HG03354 (cell line): ENCODE measurements around the gene DIAPH2.

Source experiments
- ATAC-seq: cut with Tn5 transposase; IDR thresholded peaks from one replicate; pipeline ENCODE4 v1.9.1; 2021; ENCODE audit warnings: mild to moderate bottlenecking; ENCODE audit not compliant: unreplicated experiment, poor library complexity, severe bottlenecking

Gene DIAPH2

GRCh38 chrX:97322401-97322800, 637.8 kb downstream of the DIAPH2 start:
- ATAC-seq: no peak

- ATAC-seq: peak; percentile 95
These were observed 641.8 kb downstream of the DIAPH2 start for GRCh38 chrX:97326456-97326855.

- no peak for ATAC-seq
These were observed 644.3 kb downstream of the DIAPH2 start for GRCh38 chrX:97328853-97329390.

GRCh38 chrX:97330151-97330550, 645.5 kb downstream of the DIAPH2 start:
- peak; percentile 37 for ATAC-seq

GRCh38 chrX:97332963-97333362, 648.3 kb downstream of the DIAPH2 start:
- ATAC-seq: no peak

GRCh38 chrX:97334850-97335249, 650.2 kb downstream of the DIAPH2 start:
- no peak for ATAC-seq

GRCh38 chrX:97344724-97345123, 660.1 kb downstream of the DIAPH2 start:
- ATAC-seq: no peak

- no peak for ATAC-seq
These were observed 674.3 kb downstream of the DIAPH2 start for GRCh38 chrX:97358941-97359340.

- no peak for ATAC-seq
These were observed 679.2 kb downstream of the DIAPH2 start for GRCh38 chrX:97363843-97364242.

- no peak for ATAC-seq
These were observed 681.6 kb downstream of the DIAPH2 start for GRCh38 chrX:97366237-97366636.

GRCh38 chrX:97367125-97367524, 682.5 kb downstream of the DIAPH2 start:
- no peak for ATAC-seq

GRCh38 chrX:97369947-97370346, 685.3 kb downstream of the DIAPH2 start:
- ATAC-seq: no peak

- ATAC-seq: no peak
These were observed 687.5 kb downstream of the DIAPH2 start for GRCh38 chrX:97372001-97372766.

- no peak for ATAC-seq
These were observed 689.6 kb downstream of the DIAPH2 start for GRCh38 chrX:97374266-97374665.

- no peak for ATAC-seq
These were observed 695.6 kb downstream of the DIAPH2 start for GRCh38 chrX:97380200-97380599.

GRCh38 chrX:97384685-97385084, 700.0 kb downstream of the DIAPH2 start:
- no peak for ATAC-seq

- ATAC-seq: no peak
These were observed 702.4 kb downstream of the DIAPH2 start for GRCh38 chrX:97387004-97387403.

- no peak for ATAC-seq
These were observed 705.1 kb downstream of the DIAPH2 start for GRCh38 chrX:97389761-97390192.

- no peak for ATAC-seq
These were observed 712.7 kb downstream of the DIAPH2 start for GRCh38 chrX:97397371-97397770.

GRCh38 chrX:97398030-97398551, 713.4 kb downstream of the DIAPH2 start:
- ATAC-seq: peak; percentile 41

GRCh38 chrX:97399400-97399799, 714.8 kb downstream of the DIAPH2 start:
- peak; percentile 36 for ATAC-seq
